HG02943 (cell line): ENCODE results near the gene TERC.

ENCODE experiments used
- ATAC-seq: cut with Tn5 transposase; IDR thresholded peaks from one replicate; pipeline ENCODE4 v1.9.1; 2021; ENCODE audit warnings: mild to moderate bottlenecking, low read depth, moderate library complexity; ENCODE audit not compliant: unreplicated experiment

Gene TERC

GRCh38 chr3:169764882-169765612, at the start of gene TERC:
TSS of gene TERC (minus strand) at chr3:169765060.
- ATAC-seq = peak; percentile 69

- peak; percentile 77 for ATAC-seq
These were observed 49.1 kb upstream of the TERC start for GRCh38 chr3:169813757-169814517.

- ATAC-seq = no peak
These were observed 48.4 kb upstream of the TERC start for GRCh38 chr3:169813278-169813677.

- ATAC-seq = peak; percentile 59
These were observed 47.7 kb upstream of the TERC start, which contains the start of the genes LRRC34 and LRRIQ4 for GRCh38 chr3:169812332-169813235. TSS of gene LRRC34 (minus strand) at chr3:169812904. CDS start at chr3:169812548, 356 bp downstream. TSS of gene LRRIQ4 (plus strand) at chr3:169812870. CDS start at chr3:169821922, 9,052 bp downstream.

GRCh38 chr3:169811631-169812331, 46.9 kb upstream of the TERC start:
- ATAC-seq = no peak

DNA sequence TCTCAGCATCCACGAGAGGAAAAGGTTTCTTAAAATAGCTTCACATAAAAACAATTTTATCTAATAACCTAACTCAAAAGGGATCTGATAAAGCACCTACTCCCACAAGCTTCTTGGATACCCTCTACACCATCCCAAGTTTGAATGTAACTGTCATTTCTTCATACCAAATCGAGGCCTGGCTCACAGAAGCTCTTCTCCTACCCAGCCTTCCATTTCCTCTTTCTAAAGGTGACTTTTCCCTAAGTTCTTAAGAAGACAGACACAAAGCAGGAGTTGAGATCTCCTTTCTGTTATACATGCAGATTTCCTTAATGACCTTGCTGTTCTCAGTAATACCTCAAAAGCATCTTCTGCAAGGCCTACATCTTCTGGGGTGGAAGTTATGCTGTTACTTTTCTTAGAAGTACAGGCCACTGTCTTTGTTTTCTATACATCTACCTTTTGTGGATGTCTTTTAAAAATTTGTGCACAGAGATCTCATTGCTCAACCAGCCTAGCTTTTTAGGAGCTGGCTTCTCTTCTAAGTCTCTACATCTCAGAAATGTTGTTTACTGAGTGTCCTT, 44.5 kb upstream of the TERC start:
- no peak for ATAC-seq

- no peak for ATAC-seq
These were observed 39.8 kb upstream of the TERC start for GRCh38 chr3:169804681-169805080.

DNA sequence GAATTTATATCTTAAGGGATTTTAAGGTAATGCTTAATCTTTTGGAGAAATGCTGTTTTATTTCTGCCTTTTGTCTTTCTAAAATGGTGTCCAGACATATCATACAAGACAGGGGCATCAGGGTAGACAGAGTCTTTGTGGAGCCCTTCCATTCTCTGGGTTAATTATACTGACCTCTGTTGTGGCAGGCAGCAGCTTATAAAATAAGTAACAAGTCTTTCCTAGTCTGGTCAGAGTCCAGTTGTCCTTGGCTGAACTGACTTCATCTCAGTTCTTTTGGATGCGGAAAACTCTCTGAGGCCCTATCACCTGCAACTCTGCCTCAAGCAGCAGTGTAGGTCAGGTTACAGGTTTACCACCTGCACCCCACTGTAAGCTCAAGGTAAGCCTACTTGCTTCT, 27.5 kb upstream of the TERC start:
- ATAC-seq = no peak

GRCh38 chr3:169790687-169791429, 26.0 kb upstream of the TERC start:
- no peak for ATAC-seq

DNA sequence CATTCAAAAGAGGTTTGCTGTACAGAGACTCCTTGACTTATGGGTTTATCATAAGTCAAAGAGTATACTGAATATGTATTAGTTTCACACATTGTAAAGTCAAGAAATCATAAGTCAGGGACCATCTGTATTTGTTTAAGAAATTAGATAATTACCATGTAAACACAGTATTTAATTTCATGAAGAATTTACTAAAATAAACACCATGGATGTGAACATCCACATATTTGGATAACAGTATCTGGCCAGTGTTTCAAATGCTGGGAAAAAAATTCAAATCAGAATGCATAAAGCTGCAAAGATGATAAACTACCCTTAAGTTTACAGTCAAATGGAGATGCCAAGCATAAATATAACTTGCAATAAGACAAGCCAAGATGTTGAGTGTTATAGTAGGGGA, 25.4 kb upstream of the TERC start:
- no peak for ATAC-seq

- ATAC-seq = no peak
These were observed 22.9 kb upstream of the TERC start for GRCh38 chr3:169787791-169788190.

- no peak for ATAC-seq
These were observed 22.3 kb upstream of the TERC start for GRCh38 chr3:169787120-169787519.

DNA sequence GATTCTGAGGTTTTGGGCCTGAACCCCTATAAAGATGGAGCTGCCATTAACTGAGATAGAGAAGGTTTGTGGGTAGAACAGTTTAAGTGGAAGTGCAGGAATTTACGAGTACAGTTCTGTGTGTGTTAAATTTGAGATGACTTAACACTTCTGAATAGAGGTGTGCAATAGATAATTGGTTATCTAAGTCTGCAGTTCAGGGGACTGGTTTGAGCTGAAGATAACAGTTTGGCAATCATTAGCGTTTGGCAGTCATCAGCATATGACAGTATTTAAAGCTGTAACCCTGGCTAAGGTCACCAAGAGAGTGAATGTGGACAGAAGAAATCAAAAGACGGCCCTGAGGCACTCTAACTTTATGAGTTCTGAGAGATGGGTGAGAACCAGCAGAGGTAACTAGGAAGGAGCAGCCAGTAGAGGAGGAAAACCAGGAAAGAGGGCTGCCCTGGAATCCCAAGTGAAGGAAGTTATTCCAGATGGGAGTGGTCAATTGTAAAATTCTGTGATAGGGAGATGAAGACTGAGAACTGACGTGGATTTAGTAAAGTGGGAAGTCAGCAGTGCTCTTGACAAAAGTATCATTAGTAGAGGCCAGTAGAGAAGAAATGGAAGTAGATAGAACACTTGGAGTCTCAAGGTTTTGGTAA, 16.5 kb upstream of the TERC start:
- ATAC-seq = no peak

DNA sequence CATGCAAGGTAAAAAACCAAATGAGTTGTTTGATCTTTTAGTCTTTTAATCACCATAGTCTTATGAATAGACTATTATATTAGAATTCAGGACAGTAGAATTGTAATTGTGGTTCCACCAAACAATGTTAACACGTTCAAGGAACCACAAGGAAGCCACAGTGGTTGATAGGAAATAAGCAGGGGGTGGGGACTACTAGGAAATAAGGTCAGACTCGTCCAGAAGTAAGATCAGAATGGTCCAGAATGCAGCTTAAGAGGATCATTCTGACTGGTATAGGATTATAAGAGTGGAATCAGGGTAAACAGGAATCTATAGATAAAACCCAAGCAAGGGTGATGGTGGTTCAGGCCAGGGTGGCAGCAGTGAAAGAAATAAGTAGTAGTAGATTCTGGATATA, 15.9 kb upstream of the TERC start:
- no peak for ATAC-seq

DNA sequence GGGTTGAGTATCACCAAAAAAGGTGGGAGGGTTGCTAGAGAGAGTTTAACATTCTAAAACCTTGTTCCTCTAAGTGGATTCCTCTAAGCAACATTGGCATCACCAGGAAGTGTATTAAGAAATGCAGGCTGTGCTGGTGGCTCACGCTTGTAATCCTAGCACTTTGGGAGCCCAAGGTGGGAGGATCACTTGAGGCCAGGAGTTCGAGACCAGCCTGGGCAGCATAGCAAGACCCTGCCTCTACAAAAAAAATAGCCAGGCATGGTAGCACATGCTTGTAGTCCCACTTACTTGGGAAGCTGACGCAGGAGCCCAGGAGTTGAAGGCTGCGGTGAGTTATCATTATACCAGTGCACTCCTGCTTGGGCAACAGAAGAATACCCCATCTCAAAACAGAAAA, 13.0 kb upstream of the TERC start:
- ATAC-seq = no peak

DNA sequence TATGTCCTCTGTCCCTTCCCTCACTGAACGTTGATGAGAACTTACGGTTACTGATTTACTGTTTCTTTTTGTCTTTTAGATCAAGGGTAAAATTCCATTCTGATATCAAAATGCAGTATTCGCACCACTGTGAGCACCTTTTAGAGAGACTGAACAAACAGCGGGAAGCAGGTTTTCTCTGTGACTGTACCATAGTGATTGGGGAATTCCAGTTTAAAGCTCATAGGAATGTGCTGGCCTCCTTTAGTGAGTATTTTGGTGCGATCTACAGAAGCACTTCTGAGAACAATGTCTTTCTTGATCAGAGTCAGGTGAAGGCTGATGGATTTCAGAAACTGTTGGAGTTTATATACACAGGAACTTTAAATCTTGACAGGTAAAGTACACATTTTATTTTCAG, 9.3 kb upstream of the TERC start:
- ATAC-seq = no peak

DNA sequence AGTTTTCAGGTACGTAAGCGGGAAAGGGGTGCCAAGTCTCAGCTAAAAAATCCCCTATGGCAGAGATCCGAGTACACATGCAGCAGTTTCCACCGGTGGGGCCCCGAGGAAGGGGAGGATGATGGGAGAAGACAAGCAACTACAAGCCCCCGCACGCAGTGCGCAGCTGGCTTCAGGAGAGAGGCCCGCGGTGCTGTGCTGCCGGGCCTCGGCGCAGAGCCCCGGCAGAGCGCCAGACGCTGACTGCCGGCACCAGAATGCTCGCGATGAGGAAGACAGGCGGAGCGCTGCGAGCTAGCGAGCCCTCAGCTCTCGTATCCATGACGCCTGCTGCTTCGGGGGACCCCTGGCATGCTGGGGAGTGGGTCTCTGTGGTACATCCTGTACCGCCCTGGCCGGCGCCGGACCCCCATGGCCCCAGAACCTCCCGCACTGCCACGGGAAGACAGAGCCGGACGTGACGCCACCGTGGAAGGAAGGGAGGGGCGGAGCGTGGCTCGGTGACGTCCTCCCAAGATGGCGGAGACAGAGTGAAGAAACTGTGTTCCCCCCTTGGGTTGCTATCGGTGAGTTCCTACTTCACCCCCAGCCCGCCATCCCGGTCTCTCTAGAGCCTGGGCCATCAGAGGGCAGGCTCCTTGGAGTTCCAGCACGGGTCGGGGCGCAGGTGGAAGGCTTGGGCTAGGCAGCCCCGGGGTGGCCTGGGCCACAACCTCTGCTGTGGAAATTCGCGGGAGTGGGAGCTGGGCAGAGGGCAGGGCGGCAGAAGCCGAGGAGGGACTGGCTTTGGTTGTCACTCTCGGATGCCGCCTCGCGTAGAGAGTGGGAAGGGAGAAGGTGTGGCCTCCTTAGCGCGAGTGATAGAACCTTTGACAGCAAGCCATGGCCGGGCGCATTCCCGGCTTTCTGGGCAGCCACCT, 8.3 kb upstream of the TERC start, which contains the start of gene MYNN:
Gene MYNN, plus strand, starts transcription at position 500 of the 920 bp plus-strand sequence. CDS start 900 bp downstream, outside the sequence.
- peak; percentile 80 for ATAC-seq
